B cell (primary cell): ENCODE data around the gene ANKRD35. TPM values are rescaled to one million over a fixed set of nuclear protein-coding genes. Genes with fewer than 3 reads are reported as not detected.
"Not testable (repeated sequence)": the region's sequence is repeated elsewhere in the genome, so short reads cannot be mapped to it uniquely, and the experiment has no call there.

ENCODE experiments used
- ATAC-seq: fragments of 200-7000 bp; cut with Tn5 transposase; one replicate; pipeline ENCODE4 v1.10.0; 2021; ENCODE audit warnings: low read depth, mild to moderate bottlenecking, moderate number of reproducible peaks, moderate library complexity
- CTCF ChIA-PET: fragments of 350-600 bp; sonication (Branson Sonifier 250); formaldehyde crosslinking; loops from one replicate; lab custom pipeline; 2021; ENCODE audit warnings: antibody characterized with exemption, inconsistent platforms; lab: Charles Lee
- POLR2A ChIA-PET: fragments of 350-600 bp; sonication (Branson Sonifier 250); formaldehyde crosslinking; loops from one replicate; lab custom pipeline; 2021; ENCODE audit warnings: antibody characterized with exemption; lab: Charles Lee
- DNase-seq: peaks from one replicate; pipeline ENCODE4 v3.0.0; 2013
- H2AFZ ChIP-seq: 2 replicates; pipeline ENCODE4 v1.6.1; 2012; ENCODE audit warnings: mild to moderate bottlenecking, low read depth, low read length; ENCODE audit not compliant: insufficient read depth, poor library complexity, severe bottlenecking
- H3K27ac ChIP-seq, 2 donors: 1 replicate in 1 of 2; 2 replicates in 1 of 2; pipeline ENCODE4 v1.5.1; 2012 to 2013; ENCODE audit warnings: low read length in 2 of 2, mild to moderate bottlenecking in 2 of 2, moderate library complexity in 1 of 2
- H3K27me3 ChIP-seq, 4 experiments: fragments of 200-600 bp in 1 of 4; sonication (generic) in 1 of 4; replicated peaks in 1 of 4; 1 replicate in 2 of 4; 2 replicates in 2 of 4; pipeline versions ENCODE4 v1.6.1 to v1.7.0; 2013 to 2016; ENCODE audit warnings: low read length in 3 of 4, mild to moderate bottlenecking in 2 of 4, mixed read lengths in 1 of 4, moderate library complexity in 1 of 4; ENCODE audit not compliant: insufficient read depth in 4 of 4, control insufficient read depth in 3 of 4; ENCODE audit errors: control extremely low read depth in 1 of 4
- H3K36me3 ChIP-seq, 2 experiments: replicated peaks in 1 of 2; 1 replicate in 1 of 2; 2 replicates in 1 of 2; pipeline versions ENCODE4 v1.6.1 to v1.7.1; 2013; ENCODE audit warnings: low read length in 1 of 2; ENCODE audit not compliant: insufficient read depth in 2 of 2, control insufficient read depth in 1 of 2; ENCODE audit errors: control extremely low read depth in 1 of 2, extremely low read depth in 1 of 2
- H3K4me1 ChIP-seq, 2 donors: fragments of 200-600 bp in 1 of 2; sonication (generic) in 1 of 2; 1 replicate in 1 of 2; 2 replicates in 1 of 2; pipeline versions ENCODE4 v1.5.1 to v1.6.1; 2013 to 2017; ENCODE audit warnings: low read length in 2 of 2; ENCODE audit not compliant: control insufficient read depth in 2 of 2, insufficient read depth in 2 of 2
- H3K4me2 ChIP-seq: replicated peaks from 2 replicates; pipeline ENCODE3; 2012; ENCODE audit warnings: mild to moderate bottlenecking, low read depth, low read length; ENCODE audit not compliant: poor library complexity, severe bottlenecking
- H3K4me3 ChIP-seq, 5 experiments: fragments of 200-600 bp in 1 of 5; sonication (generic) in 1 of 5; 1 replicate in 3 of 5; 2 replicates in 2 of 5; pipeline versions ENCODE4 v1.5.1 to v1.7.0; 2011 to 2016; ENCODE audit warnings: low read length in 4 of 5, mild to moderate bottlenecking in 4 of 5, low read depth in 2 of 5, control low read depth in 1 of 5, moderate library complexity in 1 of 5; ENCODE audit not compliant: insufficient read depth in 1 of 5; ENCODE audit errors: control extremely low read depth in 1 of 5, extremely low read depth in 1 of 5
- H3K79me2 ChIP-seq: fragments of 200-600 bp; sonication (generic); one replicate; pipeline ENCODE4 v1.6.0; 2016; ENCODE audit warnings: low read length; ENCODE audit not compliant: control insufficient read depth, insufficient read depth
- H3K9ac ChIP-seq: fragments of 200-600 bp; sonication (generic); 2 replicates; pipeline ENCODE4 v1.6.1; 2017; ENCODE audit warnings: mild to moderate bottlenecking, low read length, moderate library complexity
- H3K9me3 ChIP-seq, 3 donors: one replicate each; pipeline versions ENCODE4 v1.6.1 to v1.7.1; 2013; ENCODE audit warnings: low read length in 2 of 3; ENCODE audit not compliant: control insufficient read depth in 2 of 3, insufficient read depth in 1 of 3; ENCODE audit errors: control extremely low read depth in 1 of 3
- H4K20me1 ChIP-seq: 2 replicates; pipeline ENCODE4 v1.6.0; 2012; ENCODE audit warnings: mild to moderate bottlenecking, low read length; ENCODE audit not compliant: insufficient read depth, control insufficient read depth, poor library complexity, severe bottlenecking
- H3K27ac Mint-ChIP-seq: one replicate; pipeline ENCODE4 v1.8.0; 2021; ENCODE audit warnings: mixed read lengths
- H3K27me3 Mint-ChIP-seq: one replicate; pipeline ENCODE4 v1.8.0; 2021; ENCODE audit warnings: mixed read lengths
- H3K4me1 Mint-ChIP-seq: one replicate; pipeline ENCODE4 v1.8.0; 2021; ENCODE audit warnings: mixed read lengths
- H3K4me3 Mint-ChIP-seq: one replicate; pipeline ENCODE4 v1.8.0; 2021; ENCODE audit warnings: mixed read lengths
- H3K9me3 Mint-ChIP-seq: one replicate; pipeline ENCODE4 v1.8.0; 2022; ENCODE audit warnings: mixed read lengths; ENCODE audit not compliant: insufficient read depth
- EZH2 ChIP-seq: IDR thresholded peaks from 2 replicates; pipeline ENCODE4 v1.6.1; 2012; ENCODE audit warnings: borderline replicate concordance, low read depth, mild to moderate bottlenecking, moderate library complexity, low read length; ENCODE audit not compliant: insufficient read depth, poor library complexity, severe bottlenecking
- WGBS: methylation state at CpG from one replicate; pipeline ENCODE4 v1.1.5; 2013; ENCODE audit warnings: missing lambda C conversion rate; ENCODE audit not compliant: insufficient coverage; 5-methylcytosine and 5-hydroxymethylcytosine counted together
- intact Hi-C: fragments of 100-400 bp; cut with micrococcal nuclease; formaldehyde crosslinking; loops from one replicate; pipeline ENCODE4 v1.10.0; 2022
- polyA plus RNA-seq: library from polyadenylated mRNA; depleted of rRNA; stranded (reverse); fragments of >200 nt; gene quantifications from 2 replicates; pipeline ENCODE4 v1.2.3, GENCODE V29; 2012
- total RNA-seq, 2 donors: library from RNA; stranded (reverse); fragments of 120-200 nt in 1 of 2; gene quantifications; 1 replicate in 1 of 2; 2 replicates in 1 of 2; pipeline versions ENCODE4 v1.2.3 to v1.2.4, GENCODE V29; 2013 to 2022
- TF ChIP-seq, protein P1 (sequence below): fragments of 200-600 bp; IDR thresholded peaks from one replicate; pipeline ENCODE4 v1.8.0; 2022; ENCODE audit warnings: antibody characterized with exemption, mild to moderate bottlenecking

Gene ANKRD35
- total and polyA plus RNA-seq, 2 donors (not counting 1 experiment from before 2014, with no cell fraction given) = 0.04 TPM; not detected in 1

- CTCF ChIA-PET = interaction anchor here (0.6 to 3.6 kb wide), 19 partner anchors 8 to 126 kb away, joined by 3 to 30 read pairs (median 7); partner anchors contain the start of genes ANKRD34A, LIX1L, NUDT17 and PEX11B
- Histone ChIP-seq H3K9ac (peak overlapping the region; percentile 98), H3K4me2 (peak overlapping the region; percentile 77), H3K27me3 (no peaks in the 10 kb centered on the region), H4K20me1 (no peaks in the 10 kb centered on the region), H3K4me3 (peak overlapping the region; percentile 71 to 95 (median 83)), H2AFZ (peak overlapping the region; percentile 73), H3K36me3 (peaks cover 3 to 19% of the 10 kb centered on the region in 2 experiments), H3K79me2 (peaks cover 20% of the 10 kb centered on the region), H3K27ac (peak overlapping the region; percentile 96 to 99), H3K9me3 (no peaks in the 10 kb centered on the region), H3K4me1 (peaks cover 17 to 24% of the 10 kb centered on the region in 2 donors)
- DNase-seq (no peak), ATAC-seq (no peak)
- Mint-ChIP-seq H3K4me1 (peaks cover 8% of the 10 kb centered on the region), H3K9me3 (no peaks in the 10 kb centered on the region), H3K4me3 (no peak overlapping the region), H3K27ac (no peak overlapping the region), H3K27me3 (no peaks in the 10 kb centered on the region)
- 30% methylated on average over 5 of the region's 19 CpGs for WGBS
- POLR2A ChIA-PET = interaction anchor here (0.8 to 3.5 kb wide), 7 partner anchors 8 to 102 kb away, joined by 3 to 43 read pairs (median 18); partner anchors contain the start of genes ANKRD34A, LIX1L, PEX11B and PIAS3
- no peak for TF ChIP-seq EZH2
- TF ChIP-seq, protein P1, sequence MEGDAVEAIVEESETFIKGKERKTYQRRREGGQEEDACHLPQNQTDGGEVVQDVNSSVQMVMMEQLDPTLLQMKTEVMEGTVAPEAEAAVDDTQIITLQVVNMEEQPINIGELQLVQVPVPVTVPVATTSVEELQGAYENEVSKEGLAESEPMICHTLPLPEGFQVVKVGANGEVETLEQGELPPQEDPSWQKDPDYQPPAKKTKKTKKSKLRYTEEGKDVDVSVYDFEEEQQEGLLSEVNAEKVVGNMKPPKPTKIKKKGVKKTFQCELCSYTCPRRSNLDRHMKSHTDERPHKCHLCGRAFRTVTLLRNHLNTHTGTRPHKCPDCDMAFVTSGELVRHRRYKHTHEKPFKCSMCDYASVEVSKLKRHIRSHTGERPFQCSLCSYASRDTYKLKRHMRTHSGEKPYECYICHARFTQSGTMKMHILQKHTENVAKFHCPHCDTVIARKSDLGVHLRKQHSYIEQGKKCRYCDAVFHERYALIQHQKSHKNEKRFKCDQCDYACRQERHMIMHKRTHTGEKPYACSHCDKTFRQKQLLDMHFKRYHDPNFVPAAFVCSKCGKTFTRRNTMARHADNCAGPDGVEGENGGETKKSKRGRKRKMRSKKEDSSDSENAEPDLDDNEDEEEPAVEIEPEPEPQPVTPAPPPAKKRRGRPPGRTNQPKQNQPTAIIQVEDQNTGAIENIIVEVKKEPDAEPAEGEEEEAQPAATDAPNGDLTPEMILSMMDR = no peak
- intact Hi-C loops = loop anchor here (1.0 to 2.0 kb wide), 6 partner anchors 8 to 110 kb away; partner anchors contain the start of genes ANKRD34A, LIX1L, PEX11B and PIAS3
Observed at GRCh38 chr1:145926686-145927062, 41.0 kb upstream of the ANKRD35 start.

DNA sequence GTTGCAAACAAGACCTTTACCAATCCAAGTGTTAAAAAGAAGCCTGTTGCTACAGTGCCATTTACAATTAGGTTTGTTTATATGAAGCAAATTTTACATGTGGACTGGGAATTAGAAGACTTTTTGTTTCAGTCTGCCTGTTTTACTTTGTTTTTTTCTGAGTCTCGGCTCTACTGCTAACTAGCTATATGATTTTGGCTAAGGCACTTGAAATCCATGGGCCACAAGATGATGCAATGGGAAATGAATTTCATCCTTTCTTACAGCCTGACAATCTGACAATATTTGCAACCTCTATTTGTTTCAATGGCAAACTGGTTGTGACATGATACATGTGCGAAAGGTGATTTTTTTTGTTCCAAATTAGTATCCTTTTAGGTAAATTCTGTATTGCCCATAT, 36.6 kb upstream of the ANKRD35 start:
- no CpG with 5 or more reads among the region's 2 CpGs for WGBS
- no peak for DNase-seq
- no peak overlapping the region for H3K4me3 Mint-ChIP-seq
- no peak overlapping the region for H3K4me2 ChIP-seq
- ChIA-PET CTCF (interaction anchor here (2.1 kb wide), 1 partner anchor 13 kb away, joined by 6 read pairs; no protein-coding TSS in a partner anchor), POLR2A (no interaction called here)
- no peaks in the 10 kb centered on the region for H3K9me3 ChIP-seq
- TF ChIP-seq EZH2 = no peak
- TF ChIP-seq, protein P1 = no peak
- peaks cover 28% of the 10 kb centered on the region for H3K4me1 Mint-ChIP-seq
- H3K4me1 ChIP-seq = peaks cover 24 to 34% of the 10 kb centered on the region in 2 donors
- H3K9ac ChIP-seq = no peak overlapping the region
- no peak for ATAC-seq
- no peaks in the 10 kb centered on the region for H3K27me3 Mint-ChIP-seq
- H3K27me3 ChIP-seq = no peaks in the 10 kb centered on the region
- H3K27ac Mint-ChIP-seq = no peak overlapping the region
- H4K20me1 ChIP-seq = no peaks in the 10 kb centered on the region
- intact Hi-C loops = no loop called here
- peaks cover 3 to 19% of the 10 kb centered on the region in 2 experiments for H3K36me3 ChIP-seq
- no peak overlapping the region for H3K4me3 ChIP-seq
- no peak overlapping the region for H2AFZ ChIP-seq
- H3K79me2 ChIP-seq = peaks cover 30% of the 10 kb centered on the region
- no peaks in the 10 kb centered on the region for H3K9me3 Mint-ChIP-seq
- no peak overlapping the region for H3K27ac ChIP-seq

DNA sequence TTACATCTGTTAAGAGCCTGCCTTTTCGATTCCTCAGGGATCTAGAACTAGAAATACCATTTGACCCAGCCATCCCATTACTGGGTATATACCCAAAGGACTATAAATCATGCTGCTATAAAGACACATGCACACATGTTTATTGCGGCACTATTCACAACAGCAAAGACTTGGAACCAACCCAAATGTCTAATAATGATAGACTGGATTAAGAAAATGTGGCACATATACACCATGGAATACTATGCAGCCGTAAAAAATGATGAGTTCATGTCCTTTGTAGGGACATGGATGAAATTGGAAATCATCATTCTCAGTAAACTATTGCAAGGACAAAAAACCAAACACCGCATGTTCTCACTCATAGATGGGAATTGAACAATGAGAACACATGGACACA, 34.6 kb upstream of the ANKRD35 start:
- H3K4me1 ChIP-seq = peaks cover 15 to 24% of the 10 kb centered on the region in 2 donors
- H3K4me1 Mint-ChIP-seq = peaks cover 33% of the 10 kb centered on the region
- H3K9me3 Mint-ChIP-seq, CTCF ChIA-PET, H3K27me3 Mint-ChIP-seq, POLR2A ChIA-PET, H3K27ac ChIP-seq, H3K4me3 ChIP-seq, H4K20me1 ChIP-seq, intact Hi-C loops, ATAC-seq, H3K9me3 ChIP-seq, H2AFZ ChIP-seq, DNase-seq, H3K27me3 ChIP-seq, H3K9ac ChIP-seq: not testable (repeated sequence)
- peak overlapping the region; percentile 92 for H3K4me3 Mint-ChIP-seq
- H3K36me3 ChIP-seq = peaks cover 0 to 21% of the 10 kb centered on the region in 2 experiments
- WGBS = no CpG with 5 or more reads among the region's 4 CpGs
- peak overlapping the region; percentile 75 for H3K4me2 ChIP-seq
- peaks cover 14% of the 10 kb centered on the region for H3K79me2 ChIP-seq
- peak overlapping the region; percentile 20 for H3K27ac Mint-ChIP-seq
